Activated naive CD4-positive, alpha-beta T cell (primary cell): ENCODE results near the gene CHD5.

Experiments used
- DNase-seq, 4 experiments: peaks; one replicate each; lab custom pipeline; 2025; lab: John Stamatoyannopoulos, UW

The CHD5 gene

DNA sequence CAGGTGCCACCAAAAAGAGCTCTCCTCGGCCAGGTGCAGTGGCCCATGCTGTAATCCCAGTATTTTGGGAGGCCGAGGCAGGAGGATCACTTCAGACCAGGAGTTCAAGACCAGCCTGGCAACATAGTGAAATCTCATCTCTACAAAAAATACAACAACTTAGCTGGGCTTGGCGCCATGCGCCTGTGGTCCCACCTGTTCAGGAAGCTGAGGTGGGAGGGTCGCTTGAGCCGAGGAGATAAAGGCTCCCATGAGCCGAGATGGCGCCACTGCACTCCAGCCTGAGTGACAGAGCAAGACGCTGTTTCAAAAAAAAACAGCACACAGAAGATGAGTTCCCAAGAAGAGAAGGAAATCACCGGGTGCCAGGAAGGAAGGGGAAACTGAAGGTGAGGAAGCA is 67.0 kb downstream of the CHD5 start:
- DNase-seq, result no peak

DNA sequence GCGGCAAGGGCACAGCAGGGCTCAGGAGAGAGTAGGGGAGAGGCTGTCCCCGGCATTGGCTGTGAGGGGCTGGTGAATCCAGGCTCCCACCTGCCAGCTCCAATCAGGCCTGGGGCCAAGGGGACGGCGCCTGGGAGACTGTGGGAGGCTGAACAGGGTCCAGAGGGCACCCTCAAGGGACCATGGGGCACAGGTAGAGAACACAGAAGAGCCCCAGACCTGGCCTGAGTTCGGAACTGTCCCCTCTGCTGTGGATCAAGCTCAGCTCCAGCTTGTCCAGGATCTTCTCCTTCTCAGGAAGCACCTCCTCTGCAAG is 67.5 kb downstream of the CHD5 start:
- no peak for DNase-seq

DNA sequence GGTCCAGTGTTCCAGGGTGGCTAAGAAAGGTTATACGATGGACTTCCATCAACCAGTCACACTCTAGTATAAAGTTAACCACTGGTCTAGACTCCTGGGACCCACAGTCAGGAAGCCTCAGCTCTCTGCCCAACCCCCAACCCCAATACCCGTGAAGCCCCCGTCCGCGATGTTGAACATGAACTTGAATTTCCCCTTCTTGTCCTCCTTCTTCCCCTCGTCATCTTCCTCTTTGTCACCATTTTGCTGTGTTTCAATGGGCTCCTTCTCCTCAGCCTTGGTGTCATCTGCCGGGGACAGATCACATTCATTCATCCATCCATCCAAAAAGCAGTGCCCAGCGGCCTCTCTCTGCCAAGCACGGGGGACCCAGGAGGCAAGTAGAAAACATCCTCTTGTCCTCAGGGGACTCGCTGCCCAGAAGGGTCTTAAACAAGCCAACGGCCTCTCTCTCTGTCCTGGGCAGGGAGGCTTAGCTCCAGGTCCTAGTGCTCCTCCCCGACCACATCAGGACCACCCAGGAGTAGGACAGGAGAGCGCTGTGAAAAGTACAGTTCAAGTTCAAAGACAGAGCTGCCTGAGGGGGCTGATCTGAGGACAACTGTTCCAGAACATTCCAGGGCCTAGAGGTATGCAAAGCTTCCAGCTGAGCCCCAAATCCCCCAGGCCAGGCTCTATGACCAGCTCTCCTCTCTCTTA is 68.0 kb downstream of the CHD5 start:
- no peak for DNase-seq

DNA sequence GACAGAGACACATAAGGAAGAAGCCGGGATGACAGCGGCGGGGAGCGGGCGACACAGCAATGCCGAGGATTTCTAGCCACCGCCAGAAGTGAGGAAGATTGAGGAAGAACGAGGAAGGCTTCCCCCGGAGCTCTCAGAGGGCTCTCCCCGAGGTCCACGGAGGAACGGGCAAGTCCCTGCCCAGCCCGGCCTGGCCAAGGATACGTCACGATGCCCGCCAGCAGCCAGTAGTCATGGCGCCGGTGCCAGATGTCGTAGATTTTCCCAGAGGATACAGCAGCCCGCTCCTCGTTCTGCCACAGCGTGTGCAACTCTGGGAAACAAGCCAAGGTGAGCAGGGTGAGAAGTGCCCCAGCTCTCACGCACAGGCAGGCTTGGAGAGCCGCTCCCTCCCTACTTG is 68.5 kb downstream of the CHD5 start:
- no peak for DNase-seq

DNA sequence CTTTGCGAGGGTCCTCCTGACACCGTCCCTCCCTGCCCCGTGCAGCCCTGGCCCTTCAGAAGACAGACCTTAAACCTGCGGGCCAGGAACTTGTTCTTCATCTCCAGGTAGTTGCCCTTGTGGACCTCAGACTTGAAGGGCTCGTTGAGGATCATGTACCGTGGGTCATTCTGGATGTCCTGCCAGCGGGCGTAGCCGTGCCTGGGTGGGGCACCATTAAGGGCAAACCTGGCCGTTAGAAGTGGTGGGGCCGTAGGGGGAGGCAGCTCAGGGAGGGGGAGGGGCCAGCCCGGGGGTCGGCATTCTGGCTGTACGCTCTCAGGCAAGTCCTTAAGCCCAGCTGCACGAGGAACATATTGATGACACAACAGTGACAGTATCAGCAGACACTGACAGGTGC is 69.8 kb downstream of the CHD5 start:
- DNase-seq, result no peak

DNA sequence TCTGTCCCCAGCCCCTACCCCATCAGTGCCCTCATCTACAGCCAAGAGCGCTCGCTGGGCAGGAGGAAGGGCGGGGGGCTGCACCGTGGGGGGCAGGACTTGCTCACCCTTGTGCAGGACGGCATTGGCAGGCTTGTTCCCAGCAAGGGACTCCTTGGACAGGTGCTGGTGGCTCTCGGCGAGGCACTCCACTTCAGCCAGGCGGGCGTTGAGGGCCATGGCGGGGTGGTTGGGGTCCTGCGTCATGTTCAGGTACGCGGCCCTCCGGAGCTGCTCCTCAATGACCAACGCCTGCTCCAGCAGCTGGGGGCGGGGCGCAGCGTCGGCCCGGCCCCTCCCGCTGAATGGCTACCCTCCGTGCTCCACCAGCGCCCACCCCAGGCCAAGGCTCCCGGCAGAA is 70.4 kb downstream of the CHD5 start:
- DNase-seq, result no peak

DNA sequence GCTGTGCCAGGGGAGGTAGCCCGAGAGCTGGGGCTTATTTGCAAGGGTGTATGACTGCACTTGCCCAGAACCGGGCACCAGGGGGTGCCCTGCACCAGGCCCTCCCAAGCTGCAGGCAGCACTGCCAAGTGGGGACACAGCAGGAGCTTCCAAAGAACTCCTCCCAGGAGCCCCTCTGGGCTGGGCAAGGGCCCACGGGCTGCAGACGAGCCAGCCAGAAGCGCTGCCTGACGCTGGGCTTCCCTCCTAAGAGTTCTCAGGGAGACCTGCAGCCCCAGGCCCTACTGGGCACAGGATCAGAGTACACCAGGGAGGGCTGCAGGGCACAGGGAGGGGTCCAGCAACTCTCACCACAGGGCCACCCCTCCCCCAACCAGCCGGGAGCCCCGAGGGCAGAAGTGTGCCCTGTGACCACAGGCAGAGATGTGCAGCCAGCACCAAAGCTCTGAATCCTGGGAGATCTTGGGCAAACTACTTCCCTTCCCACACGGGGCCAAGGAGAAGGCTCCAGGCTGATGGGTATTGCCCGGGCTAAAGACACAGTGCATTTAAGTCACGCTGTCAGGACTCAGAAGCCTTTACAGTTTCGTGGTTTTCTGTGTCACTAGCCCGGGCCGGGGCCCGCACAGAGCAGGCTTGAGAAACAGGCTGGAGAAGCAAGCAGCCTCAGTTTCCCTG is 71.0 kb downstream of the CHD5 start:
- DNase-seq, result no peak

DNA sequence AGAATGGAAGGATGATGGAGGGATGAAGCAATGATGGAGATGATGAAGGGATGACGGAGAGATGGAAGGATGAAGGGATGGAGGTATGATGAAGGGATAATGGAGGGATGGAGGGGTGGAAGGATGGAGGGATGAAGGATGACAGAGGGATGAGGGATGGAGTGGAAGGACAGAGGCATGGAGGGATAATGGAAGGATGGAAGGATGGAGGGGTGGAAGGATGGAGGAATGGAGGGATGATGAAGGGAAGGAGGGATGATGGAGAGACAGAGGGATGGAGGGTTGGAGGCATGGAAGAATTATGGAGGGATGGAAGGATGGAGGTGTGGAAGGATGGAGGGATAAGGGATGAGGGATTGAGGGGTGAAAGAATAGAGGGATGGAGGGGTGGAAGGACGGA is 71.6 kb downstream of the CHD5 start:
- no peak for DNase-seq

DNA sequence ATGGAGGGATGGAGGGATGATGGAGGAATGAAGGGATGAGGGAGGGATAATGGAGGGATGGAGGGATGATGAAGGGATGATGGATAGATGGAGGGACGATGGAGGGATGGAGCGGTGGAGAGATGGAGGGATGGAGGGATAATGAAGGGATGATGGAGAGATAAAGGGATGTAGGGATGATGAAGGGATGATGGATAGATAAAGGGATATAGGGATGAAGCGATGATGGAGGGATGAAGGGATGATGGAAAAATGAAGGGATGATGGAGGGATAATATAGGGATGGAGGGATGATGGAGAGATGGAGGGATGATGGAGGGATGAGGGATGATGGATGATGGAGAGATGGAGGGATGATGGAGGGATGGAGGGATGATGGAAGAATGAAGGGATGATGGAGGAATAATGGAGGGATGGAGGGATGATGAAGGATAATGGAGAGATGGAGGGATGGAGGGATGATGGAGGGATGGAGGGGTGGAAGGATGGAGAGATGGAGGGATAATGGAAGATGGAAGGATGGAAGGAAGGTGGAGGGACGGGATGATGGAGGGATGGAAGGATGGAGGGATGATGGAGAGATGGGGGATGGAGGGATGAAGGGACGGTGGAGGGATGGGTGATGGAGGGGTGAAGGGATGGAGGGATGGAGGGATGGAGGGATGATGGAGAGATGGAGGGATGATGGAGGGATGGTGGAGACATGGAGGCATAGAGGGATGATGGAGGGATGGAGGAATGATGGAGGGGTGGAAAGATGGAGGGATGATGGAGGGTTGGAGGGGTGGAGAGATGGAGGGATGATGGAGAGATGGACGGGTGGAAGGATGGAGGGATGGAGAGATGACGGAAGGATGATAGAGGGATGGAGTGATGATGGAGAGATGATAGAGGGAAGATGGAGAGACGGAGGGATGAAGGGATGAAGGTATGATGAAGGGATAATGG is 72.4 kb downstream of the CHD5 start:
- no peak for DNase-seq

DNA sequence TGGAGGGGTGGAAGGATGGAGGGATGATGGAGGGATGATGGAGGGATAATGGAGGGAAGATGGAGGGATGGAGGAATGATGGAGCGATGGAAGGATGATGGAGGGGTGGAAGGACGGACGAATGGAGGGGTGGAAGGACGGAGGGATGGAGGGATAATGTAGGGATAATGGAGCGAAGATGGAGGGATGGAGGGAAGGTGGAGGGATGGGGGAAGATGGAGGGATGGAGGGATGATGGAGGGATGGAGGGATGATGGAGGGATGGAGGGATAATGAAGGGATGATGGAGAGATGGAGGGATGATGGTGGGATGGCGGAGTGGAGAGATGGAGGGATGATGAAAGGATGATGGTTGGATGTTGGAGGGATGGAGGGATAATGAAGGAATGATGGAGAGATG is 73.1 kb downstream of the CHD5 start:
- no peak for DNase-seq

DNA sequence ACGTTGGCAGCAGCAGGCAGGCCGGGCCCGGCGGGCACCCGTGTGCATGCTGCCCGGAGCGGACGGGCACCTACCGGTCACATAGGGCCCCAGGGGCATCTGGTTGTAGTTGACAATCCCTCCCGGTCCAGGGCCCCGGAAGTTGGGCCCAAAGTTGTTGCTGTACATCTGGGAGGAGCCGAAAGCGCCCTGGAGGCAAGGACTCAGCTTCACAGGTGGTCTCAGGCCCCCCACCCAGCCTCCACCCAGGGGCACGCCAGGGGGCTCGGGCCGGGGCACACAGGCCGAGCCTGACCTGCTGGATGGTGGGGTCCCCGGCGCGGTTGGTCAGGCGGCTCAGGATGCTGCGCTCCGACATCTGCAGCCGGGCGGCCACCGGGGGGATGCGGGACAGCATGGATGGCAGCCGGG is 73.8 kb downstream of the CHD5 start:
- DNase-seq, result no peak

DNA sequence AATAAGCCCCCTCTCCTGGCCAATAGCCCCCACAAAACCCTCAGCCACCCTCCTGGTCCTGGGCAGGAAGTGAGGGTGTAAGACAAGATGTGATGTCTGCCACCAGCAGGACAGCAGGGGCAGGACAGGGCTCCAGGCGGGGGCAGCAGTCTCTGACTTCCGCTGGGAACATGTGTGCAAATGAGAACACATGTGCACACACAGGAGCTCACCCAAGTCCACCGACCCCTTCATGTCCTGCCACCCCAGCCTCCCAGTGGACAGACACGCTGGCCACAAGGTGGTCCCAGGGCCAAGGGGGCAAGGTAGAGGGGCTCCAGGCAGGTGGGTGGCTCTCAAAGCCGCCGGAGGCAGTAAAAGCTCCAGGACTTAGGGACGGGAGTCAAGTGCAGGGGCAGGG is 74.4 kb downstream of the CHD5 start:
- DNase-seq, result no peak

DNA sequence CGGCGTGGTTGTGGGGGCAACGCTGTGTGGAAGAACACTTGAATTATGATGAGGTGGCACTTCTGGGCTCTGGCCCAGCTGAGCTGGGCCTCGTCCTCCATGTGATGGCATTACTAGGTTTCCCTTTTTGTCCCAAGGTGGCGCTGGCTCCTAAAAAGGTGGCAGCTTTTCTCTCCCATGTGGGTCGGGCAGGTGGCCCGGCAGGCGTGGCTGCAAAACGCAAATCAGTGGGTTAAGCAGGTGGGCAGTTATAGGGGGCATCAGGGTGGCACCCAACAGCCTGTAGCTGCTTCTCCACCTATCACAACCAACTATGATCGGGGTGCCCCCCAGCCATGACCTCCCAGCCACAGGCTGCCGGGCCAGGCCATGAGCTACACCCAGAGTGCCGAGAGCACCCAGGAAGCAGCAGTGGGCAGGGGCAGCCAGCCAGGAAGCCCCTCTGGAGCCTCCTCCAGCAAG is 74.9 kb downstream of the CHD5 start:
- DNase-seq, result no peak

DNA sequence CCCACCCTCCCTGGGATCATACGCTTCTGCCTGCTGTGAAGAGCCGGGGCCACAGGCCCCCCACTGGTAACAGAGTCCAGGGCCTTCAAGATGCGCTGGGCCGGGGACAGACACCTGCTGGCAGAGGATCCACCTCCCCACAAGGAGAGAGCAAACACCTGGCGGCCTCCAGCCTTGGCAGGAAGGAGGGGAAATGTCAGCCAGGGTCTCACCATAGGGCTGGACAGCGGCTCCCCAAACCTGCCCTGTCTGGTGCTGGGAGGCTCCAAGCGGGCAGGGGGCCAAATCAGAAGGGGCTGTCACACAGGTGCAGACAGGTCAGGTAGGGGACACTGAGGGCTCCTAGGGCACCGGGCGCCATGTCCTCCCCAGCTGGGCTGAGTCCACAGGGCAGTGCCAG is 75.5 kb downstream of the CHD5 start:
- no peak for DNase-seq

DNA sequence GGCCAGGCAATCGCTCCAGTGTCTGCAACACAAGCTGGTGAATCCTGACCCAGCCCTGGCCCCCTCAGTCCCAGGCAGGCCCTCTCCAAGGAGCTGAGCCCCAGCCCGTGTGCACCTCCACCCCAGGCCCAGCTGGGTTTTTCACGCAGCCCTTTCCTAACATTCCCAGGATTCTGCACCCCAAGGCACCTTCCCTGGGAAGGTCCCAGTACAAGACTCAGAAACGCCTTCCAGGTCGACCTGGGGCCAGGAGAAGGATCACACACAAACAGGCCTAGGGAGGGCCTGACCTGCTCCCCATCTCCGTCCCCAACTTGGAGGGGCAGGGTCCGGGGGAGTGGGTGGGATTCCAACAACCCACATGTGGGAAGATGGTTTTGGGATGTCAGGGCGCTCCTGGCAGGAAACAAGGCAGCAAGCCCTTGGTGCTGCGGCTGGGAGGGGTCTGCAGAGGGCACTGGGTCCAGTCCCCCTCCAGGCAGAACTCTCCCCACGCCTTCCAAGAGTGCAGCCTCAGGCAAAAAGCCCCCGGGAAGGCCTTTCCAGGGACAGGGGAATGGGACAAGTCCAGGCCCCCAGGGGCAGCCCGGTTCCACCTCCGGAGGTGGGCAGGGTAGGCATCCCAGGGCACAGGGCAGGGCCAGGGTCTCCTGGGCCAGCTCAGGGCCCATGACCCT is 76.1 kb downstream of the CHD5 start:
- DNase-seq, result no peak

DNA sequence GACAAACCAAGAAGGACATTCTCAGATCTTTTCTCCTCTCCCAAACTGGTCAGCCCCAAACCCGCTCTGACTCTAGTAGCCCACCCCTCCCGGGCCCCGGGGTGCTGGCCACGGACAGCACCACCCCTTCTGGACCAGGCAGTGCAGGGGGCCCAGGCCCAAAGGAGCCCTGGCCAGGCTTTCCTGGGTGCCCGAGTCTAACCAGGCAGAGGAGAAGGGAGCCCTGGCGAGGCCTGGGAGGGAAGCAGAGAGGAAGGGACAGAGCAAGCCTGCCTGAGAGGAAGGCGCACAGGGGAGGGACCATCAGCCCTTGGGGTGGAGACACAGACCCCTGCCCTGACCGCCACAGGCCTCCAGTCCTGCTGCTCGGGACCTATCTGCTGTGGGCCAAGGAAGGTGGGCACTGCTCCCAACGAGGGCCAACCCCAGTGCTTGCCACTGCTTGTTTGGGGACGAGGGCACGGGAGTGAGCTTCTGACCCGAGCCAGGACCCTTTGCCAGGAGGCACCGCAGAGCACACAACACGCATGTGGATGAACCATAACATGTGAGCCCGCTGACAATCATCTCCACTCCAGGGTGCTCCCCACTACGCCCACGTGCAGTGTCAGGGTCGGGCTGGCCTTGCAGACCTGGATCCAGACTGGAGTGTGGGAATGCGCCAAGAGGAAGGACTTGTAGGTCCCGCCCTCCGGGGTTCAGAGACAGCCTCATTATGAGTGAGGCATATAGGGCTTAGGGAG is 76.8 kb downstream of the CHD5 start:
- no peak for DNase-seq

DNA sequence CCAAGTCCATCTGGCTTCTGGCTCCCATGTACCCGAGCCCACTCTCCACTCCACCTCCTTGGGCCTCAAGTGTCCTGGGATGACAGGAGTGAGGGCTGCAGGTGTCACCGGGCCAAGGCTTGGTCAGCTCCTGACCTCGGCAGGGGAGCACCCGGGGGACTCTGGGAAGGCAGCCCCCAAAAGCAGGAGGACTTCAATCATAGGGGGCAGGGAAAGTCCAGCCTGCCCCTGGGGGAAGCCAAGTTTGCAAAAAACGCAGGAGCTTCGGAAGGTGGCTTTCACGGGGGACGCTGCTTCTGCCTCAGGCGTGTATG is 77.6 kb downstream of the CHD5 start:
- no peak for DNase-seq

DNA sequence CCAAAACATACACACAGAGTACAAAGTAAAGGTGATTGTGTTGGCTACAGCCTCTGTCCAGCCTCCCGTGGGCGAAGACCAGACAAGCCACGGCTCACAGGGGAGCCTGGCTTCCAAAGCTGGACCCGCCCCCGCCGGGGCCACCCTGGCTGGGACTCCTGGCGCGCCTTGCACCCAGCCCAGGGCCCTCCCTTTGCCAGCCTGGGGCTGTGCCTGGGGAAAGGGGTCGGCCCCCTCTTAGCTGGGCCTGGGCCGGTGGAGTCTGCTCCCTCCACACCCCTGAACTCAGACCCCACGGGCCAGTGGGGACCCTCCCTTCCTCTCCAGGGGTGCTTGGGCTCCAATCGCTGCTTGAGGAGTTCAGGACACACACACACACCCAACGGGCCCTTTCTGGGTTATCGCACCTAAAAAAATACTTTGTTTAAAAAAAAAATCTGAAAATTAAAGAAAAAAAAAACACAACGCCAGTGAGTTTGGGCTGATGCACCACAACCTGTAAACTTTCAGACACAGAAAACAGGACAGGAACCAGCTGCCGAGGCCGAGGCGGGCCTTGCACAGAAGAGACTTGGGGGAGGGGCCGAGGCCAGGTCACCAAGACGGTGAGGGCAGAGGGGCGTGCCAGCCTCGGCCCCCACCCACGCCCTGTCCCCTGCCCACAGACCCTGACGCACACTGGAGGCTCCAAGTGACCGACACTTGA is 78.1 kb downstream of the CHD5 start:
- DNase-seq, result no peak

DNA sequence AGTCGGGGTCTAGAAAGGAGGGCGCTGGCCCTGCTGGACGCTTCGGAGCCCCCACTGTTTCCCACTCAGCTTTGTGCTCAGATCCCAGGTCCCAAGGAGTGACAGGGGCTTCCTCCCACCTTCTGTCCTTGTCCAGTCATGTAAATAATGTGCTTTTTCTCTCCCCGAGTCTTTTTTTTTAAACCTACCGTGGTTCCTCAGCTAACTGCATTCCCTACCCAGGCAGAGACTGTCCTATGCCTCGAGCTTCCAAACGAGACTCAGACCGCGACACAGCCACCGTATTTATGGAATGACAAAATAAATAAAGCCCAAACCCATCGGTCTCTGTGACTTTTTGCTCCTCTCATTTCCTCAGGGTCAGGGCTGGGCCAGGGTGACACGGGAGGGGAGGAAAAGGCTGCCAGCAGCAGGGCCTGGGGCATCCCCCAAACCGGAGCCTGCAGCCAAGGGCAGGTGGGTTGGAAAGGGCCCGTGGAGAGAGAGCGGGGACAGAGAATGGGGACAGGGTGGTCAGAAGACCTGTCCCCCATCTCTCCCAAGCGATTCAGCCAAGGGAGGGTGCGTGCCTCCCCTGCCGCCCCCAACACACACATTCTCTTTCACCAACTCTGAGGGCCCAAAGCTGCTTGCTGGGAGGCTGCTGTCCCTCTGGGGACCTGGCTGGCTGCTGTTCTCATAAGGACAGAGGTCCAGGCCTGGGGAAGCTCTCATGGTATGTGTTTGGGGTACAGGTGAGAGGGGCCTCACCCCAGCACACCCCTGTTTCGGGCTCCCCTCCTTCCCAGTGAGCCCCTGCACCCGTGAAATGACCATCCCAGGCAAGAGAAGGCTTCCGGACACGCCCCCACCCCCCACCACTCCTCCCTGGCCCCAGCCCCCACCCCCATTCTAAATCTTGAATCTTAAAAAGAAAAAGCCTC is 79.0 kb downstream of the CHD5 start:
- DNase-seq, result no peak
